NCI-H2196 treated with DMSO at 0.1 percent for 48 hours (cell line): ENCODE data around the gene HPCAL1.
"Not testable (repeated sequence)": the region's sequence is repeated elsewhere in the genome, so short reads cannot be mapped to it uniquely, and the experiment has no call there.

ENCODE experiments used
- DNase-seq: peaks from one replicate; lab custom pipeline; 2025; ENCODE audit not compliant: unreplicated experiment; lab: John Stamatoyannopoulos, UW

Gene HPCAL1

GRCh38 chr2:10302479-10303180, at the start of gene HPCAL1:
Gene HPCAL1 (plus strand): TSS chr2:10302904. CDS start chr2:10419758, 116,854 bp downstream.
- DNase-seq = peak; percentile 92

DNA sequence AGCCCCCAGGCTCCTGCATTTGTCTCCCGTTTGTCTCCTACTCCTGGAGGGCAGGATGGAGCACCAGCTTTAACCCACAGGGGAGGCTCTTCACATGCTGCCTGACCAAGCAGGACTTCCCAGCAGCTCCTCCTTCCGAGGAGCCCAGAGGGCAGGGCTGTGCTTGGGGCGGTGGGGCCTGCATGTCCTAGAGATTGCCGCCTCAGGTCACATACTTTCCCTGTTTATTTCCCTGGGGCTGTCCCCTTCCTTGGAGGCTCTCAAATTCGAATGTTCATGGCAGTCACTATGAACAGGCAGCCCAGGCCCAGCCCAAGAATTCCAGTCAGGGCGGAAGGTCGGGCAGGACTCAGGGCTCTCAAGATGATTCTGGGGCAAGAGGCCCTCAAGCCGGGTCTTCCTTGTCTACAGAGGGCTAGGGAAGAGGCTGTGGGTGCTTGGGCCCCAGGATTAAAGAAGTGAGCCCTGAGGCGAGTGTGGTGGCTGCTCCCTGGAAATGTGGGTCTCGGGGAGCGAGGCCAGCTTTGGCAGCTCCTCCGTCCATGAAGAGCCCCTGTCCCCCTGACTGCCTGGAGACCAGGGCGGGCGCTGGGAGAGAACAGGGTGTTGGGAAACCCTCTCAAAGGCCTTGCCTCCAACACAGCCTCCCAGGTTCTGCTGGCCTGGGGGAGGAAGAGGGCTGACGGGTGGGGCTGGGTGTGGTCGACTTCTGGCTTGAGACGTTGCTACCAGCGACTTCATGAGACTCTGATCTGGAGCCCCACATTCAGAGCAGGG, 48.9 kb upstream of the HPCAL1 start:
- DNase-seq = no peak

DNA sequence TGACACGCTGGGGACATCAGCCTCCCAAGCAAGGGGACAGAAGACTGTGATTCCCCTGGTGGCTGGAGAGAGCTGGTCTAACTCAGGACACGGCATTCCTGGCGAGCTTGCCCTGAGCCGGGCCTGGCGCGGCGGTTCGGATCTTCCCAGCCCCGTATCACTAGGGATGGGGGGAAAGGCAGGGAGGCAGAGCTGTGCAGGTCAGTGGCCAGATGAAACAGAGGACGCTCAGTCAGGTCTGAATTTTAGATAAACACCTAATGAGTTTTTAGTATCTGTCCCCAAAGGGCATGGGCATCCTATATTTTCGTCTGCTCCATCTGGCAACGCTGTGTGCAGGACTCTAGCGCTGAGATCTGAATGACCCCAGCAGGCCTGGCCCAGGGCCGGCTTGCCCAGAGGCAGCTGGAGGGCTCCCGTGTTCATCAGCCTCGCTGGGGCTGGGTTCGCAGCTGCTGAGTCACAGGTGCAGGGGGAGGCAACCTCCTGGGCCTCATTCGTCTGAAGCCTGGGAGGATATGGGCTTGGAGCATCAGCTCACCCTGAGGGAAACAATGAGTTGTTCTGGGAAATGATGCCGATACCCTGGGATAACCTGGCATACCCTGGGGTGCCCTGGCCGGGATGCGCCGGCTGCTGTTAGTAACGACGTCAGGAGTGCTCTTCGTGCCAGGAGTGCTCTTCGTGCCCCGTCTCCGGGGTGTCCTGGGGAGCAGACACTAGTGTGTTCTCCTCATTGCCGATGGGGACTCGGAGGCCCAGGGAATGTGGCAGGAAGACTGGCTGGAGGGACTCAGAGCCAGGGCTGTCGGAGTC, 48.1 kb upstream of the HPCAL1 start:
- DNase-seq = no peak

- no peak for DNase-seq
These were observed 47.3 kb upstream of the HPCAL1 start for GRCh38 chr2:10255189-10256030.

- DNase-seq = no peak
These were observed 46.6 kb upstream of the HPCAL1 start for GRCh38 chr2:10256031-10256514.

DNA sequence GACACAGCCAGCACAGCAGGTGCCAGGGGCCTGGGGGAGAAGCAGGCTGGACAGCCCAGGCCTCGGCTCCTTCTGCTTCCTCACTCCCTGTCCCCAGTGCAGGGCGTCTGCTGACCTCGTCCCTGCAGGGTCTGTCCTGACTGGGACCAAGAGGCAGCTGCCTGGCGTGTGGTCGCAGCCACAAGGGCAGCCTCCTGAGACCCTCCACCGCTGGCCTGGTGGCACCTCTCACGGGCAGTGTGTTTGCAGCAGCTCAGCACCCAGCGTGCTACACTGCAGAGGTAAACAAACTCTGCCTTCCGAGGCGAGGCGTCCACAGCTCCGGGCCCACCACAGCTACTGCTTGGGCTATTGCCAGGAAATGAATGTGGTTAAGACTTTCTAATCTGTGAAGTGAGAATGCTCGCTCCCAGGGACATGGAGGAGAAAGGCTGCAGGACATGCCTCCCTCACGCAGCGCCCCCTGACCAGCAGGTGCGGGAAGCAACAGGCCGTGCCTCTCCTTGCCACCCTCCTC, 46.1 kb upstream of the HPCAL1 start:
- no peak for DNase-seq

- DNase-seq = no peak
These were observed 45.7 kb upstream of the HPCAL1 start for GRCh38 chr2:10257036-10257435.

- no peak for DNase-seq
These were observed 45.1 kb upstream of the HPCAL1 start for GRCh38 chr2:10257500-10258147.

DNA sequence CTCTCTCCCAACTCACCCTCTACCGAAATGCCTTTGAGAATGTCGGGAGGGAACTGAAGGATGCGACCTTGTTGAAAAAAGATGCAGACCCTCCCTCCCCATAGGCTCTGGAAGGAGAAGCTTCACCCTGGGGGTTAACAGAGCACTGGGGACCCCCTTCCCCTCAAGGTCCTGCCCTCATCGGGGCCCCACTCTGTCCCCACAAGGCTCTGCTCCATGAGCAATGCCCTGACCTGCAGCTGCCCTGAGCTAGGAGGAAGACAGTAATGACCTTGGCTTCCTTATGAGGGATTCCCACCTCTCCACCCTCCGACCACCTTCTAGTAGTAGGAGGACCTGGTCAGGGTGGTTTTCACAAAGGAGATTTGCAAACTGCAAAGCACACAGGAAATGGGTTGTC, 44.4 kb upstream of the HPCAL1 start:
- DNase-seq = no peak

DNA sequence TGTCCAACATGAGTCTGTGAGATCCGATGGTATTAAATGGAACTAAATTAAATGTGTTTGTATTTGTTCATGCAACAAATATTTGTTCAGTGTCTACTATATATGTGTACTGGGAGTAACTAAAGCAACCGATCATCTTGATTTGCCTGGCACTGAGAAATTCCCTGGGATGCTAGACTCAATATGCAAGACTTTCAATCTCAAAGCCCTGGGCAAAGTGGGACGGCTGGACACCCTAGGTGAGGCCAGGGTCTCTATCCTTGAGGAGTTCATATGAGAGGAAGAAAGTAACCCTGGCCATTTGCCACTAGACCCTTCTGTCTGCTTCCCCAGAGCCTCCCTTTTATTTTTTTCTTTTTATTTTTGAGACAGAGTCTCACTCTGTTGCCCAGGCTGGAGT, 44.0 kb upstream of the HPCAL1 start:
- no peak for DNase-seq

DNA sequence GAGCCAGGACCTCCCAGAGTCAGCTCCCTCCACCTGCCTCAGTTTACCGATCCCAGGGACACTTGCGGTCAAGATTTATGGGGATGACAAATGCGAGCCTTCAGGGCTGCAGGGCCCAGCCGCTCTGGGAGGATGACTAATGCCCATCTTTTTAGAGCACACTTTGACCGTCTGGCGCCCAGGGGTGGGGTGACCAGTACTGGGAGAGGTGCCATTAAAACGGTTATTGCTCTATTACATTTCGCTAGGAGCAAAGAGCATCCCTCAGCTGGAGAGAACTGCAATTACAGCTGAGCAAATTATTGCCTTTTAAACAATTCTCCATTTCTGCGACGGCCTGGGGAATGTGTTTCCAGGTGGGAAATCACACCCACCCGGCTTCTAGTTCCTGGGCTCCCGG, 42.6 kb upstream of the HPCAL1 start:
- DNase-seq = no peak

GRCh38 chr2:10263526-10263925, 39.2 kb upstream of the HPCAL1 start:
- not testable (repeated sequence) for DNase-seq

- no peak for DNase-seq
These were observed 38.0 kb upstream of the HPCAL1 start for GRCh38 chr2:10264506-10265328.

DNA sequence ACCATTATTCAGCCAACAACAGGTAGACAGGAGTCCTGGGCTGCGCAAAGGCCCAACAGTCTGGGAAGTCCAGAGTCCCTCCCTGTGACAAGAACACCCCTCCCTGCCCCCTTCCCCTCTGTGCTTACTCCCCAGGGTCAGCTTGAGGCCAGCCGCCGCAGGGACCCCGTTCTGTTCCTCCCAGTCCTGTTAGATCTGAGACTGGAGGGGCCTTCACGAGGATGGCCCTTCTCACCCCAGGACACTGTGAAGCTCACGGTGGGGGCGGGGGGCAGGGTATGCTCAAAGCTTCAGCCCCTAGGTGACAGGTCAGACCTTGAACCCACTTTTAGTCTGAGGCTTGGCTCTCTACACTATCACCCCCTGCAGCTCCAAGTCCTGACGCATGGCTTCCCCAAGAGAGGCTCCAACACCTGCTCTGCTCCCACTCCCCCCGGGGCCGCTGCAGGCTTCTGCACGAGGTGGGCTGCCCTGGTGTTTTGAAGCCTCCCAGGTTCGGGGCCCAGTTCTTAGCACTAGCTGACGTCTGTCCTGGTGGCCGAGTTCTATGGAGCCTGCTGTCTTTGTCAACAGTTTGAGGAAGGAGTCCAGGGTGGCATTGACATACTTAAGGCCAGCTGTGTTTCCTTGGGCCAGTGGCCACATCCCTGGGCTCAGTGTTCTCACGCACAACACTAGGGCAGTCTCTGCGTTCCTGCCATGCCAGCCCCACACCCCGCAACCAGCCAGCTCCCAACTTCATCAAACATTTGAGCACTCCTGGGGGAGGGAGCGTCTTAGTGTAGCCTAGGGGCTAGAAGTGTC, 37.2 kb upstream of the HPCAL1 start:
- DNase-seq = no peak

- DNase-seq = no peak
These were observed 36.5 kb upstream of the HPCAL1 start for GRCh38 chr2:10266133-10266620.

DNA sequence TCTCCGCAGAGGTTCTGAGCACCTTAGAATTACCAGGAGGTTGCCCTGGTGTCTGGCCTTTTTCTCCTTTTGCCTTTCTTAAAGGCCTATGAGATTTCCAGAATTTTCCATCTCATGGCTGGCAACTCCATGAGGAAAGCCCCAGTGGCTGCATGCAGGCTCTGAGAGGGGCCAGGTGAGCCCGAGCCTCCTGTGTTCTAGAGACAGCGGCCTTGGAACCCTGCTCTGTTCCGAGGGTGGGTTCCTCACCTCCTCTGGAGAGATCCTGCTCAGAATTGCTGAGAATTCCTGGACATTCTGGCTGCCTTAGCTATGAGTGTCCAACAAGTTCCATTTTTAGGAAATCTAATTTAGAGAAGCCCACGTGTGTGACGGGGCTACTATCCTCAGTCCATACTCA, 35.7 kb upstream of the HPCAL1 start:
- no peak for DNase-seq

DNA sequence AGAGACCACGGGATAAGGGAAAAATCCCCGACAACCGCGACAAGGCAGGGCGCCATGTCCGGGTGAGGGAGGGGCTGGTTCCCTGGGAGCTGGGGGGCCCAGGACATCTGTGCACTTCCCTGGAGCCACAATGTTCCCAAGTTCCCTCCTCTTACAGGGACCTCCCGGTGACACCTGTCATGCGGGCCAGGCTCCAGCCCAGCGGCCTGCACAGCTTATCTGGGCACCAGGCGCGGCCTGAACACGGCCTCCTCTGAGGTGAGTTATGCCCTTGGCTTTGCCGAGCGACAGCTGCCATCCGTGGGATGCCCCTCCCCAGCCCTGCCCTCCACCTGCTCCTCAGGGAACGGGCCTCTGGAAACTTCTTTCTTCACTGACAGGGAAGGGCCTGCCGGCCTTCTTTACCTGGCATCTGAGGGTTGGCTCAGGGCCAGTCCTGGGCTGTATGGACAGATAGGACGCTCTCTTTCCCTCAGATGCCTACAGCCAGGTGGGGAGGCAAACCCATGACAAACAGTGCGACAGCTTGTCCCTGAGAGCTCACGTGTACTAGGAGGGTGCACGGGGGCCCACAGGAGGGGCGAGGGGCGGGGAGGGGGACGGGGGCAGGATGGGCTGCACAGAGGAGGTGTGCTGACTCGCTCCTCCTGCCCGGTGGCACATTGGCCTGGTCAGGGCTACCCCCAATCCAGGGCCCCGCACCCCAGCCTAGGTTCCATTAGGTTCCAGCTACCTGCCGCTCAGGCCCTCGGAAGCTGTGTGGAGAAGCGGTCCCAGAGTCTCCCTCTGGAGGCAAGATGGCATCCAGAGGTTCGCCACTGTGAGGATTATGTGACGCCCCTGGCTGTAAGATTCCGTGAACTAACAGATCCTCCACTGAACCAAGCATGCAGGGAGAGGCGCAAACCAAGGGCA, 34.9 kb upstream of the HPCAL1 start:
- no peak for DNase-seq
